ENCODE results near the gene CITED4. TPM values are rescaled to one million over a fixed set of nuclear protein-coding genes. Genes with fewer than 3 reads are reported as not detected.

CITED4 gene
- total RNA-seq, 2 donors from 2014 or later, result 9.0 to 9.5 TPM

DNA sequence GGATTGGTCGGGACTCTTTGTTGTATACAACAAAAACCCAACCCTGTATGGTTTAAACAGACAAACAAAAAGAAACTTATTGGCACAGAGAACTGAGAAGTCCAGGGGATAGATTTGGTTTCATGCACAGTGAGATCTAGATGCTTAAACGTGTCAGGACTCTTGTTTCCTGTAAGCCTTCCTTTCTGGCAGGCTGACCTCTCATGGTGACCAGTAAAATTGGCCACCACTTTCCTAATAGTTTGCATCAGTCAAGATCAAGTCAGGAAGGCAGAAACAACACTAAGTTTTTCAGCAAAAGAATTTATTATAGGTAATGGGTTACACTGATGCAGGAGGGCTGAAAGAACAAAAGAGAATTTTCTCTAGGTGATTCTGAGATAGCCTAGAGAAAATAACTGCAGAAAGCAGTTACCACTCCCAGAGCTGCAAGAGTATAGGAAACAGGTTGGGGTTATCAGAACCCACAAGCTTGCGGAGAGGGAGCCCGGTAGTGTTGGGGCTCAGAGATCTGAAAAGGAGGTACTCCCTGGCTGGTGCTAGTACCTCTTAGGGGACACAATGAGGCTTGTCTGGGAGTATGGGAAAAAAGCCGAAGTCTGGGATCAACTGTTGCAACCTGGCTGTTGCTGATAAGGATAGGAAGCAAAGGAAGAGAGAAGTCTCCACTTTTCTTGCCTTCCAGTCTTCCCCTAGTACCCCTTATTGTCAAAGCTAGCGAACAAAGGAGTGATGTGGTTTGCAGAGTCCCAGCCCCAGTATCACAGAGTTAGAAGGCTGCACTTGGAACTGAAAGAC is 21.4 kb downstream of the CITED4 start:
- no peaks in the 10 kb centered on the region for H3K27me3 ChIP-seq (ENCODE audit: control insufficient read depth, insufficient read depth, low read length, poor library complexity, severe bottlenecking)
- H3K9me3 ChIP-seq (ENCODE audit: control insufficient read depth, low read length), result peaks cover 7% of the 10 kb centered on the region
- TF ChIP-seq, protein P1, sequence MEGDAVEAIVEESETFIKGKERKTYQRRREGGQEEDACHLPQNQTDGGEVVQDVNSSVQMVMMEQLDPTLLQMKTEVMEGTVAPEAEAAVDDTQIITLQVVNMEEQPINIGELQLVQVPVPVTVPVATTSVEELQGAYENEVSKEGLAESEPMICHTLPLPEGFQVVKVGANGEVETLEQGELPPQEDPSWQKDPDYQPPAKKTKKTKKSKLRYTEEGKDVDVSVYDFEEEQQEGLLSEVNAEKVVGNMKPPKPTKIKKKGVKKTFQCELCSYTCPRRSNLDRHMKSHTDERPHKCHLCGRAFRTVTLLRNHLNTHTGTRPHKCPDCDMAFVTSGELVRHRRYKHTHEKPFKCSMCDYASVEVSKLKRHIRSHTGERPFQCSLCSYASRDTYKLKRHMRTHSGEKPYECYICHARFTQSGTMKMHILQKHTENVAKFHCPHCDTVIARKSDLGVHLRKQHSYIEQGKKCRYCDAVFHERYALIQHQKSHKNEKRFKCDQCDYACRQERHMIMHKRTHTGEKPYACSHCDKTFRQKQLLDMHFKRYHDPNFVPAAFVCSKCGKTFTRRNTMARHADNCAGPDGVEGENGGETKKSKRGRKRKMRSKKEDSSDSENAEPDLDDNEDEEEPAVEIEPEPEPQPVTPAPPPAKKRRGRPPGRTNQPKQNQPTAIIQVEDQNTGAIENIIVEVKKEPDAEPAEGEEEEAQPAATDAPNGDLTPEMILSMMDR (conservative IDR thresholded peaks at IDR 0.05), result no peak
- no peak for DNase-seq
- H3K4me1 ChIP-seq (ENCODE audit: control insufficient read depth, insufficient read depth, low read length), result peaks cover 6% of the 10 kb centered on the region
- Mint-ChIP-seq H3K27ac (no peak overlapping the region), H3K4me3 (no peak overlapping the region), H3K4me1 (peaks cover 13% of the 10 kb centered on the region), H3K27me3 (ENCODE audit: insufficient read depth) (peaks cover 5% of the 10 kb centered on the region), H3K36me3 (ENCODE audit: low read depth) (no peaks in the 10 kb centered on the region), H3K9me3 (peaks cover 8% of the 10 kb centered on the region)
- H3K36me3 ChIP-seq (ENCODE audit: control insufficient read depth, insufficient read depth, low read length), result no peaks in the 10 kb centered on the region
- H3K4me3 ChIP-seq (ENCODE audit: low read length), result no peak overlapping the region
- H3K9ac ChIP-seq (ENCODE audit: extremely low read depth, low read length, poor library complexity, severe bottlenecking), result no peak overlapping the region
- no peak overlapping the region for H3K27ac ChIP-seq (ENCODE audit: low read depth, low read length)
- 79 to 82% methylated on average over 4 to 5 of the region's 6 CpGs for WGBS, 2 experiments (ENCODE audit: insufficient coverage in 1 of 2, insufficient read length in 1 of 2)

DNA sequence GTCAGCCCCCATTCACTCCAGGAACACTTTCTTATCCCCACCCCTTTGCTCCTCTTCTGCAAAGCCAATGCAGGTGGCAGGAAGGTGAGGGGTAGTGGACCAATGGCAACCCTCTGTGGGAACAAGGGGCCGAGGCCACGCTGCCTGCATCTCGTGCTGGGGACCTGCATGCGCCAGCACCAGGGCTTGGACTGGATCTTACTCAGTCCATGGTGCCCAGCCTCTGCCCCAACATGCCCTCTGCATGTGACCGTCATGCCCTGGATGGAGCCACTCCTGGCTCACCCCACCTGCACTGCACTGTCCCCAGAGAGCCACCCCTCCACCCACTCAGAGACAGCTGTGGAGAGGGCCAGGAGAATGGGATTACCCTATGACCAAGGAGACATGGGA is 22.2 kb downstream of the CITED4 start:
- DNase-seq, result no peak
- H3K27ac Mint-ChIP-seq, result no peak overlapping the region
- WGBS, 2 experiments (ENCODE audit: insufficient coverage in 1 of 2, insufficient read length in 1 of 2), result 93 to 94% methylated on average over 5 of the region's 5 CpGs
- H3K27ac ChIP-seq (ENCODE audit: low read depth, low read length), result no peak overlapping the region
- peaks cover 5% of the 10 kb centered on the region for H3K27me3 Mint-ChIP-seq (ENCODE audit: insufficient read depth)
- H3K27me3 ChIP-seq (ENCODE audit: control insufficient read depth, insufficient read depth, low read length, poor library complexity, severe bottlenecking), result no peaks in the 10 kb centered on the region
- no peak overlapping the region for H3K4me3 ChIP-seq (ENCODE audit: low read length)
- peaks cover 8% of the 10 kb centered on the region for H3K9me3 Mint-ChIP-seq
- H3K4me1 Mint-ChIP-seq, result peaks cover 13% of the 10 kb centered on the region
- TF ChIP-seq, protein P1 (conservative IDR thresholded peaks at IDR 0.05), result no peak
- H3K9me3 ChIP-seq (ENCODE audit: control insufficient read depth, low read length), result peaks cover 7% of the 10 kb centered on the region
- H3K36me3 Mint-ChIP-seq (ENCODE audit: low read depth), result no peaks in the 10 kb centered on the region
- H3K36me3 ChIP-seq (ENCODE audit: control insufficient read depth, insufficient read depth, low read length), result no peaks in the 10 kb centered on the region
- H3K9ac ChIP-seq (ENCODE audit: extremely low read depth, low read length, poor library complexity, severe bottlenecking), result no peak overlapping the region
- peaks cover 6% of the 10 kb centered on the region for H3K4me1 ChIP-seq (ENCODE audit: control insufficient read depth, insufficient read depth, low read length)
- H3K4me3 Mint-ChIP-seq, result no peak overlapping the region

DNA sequence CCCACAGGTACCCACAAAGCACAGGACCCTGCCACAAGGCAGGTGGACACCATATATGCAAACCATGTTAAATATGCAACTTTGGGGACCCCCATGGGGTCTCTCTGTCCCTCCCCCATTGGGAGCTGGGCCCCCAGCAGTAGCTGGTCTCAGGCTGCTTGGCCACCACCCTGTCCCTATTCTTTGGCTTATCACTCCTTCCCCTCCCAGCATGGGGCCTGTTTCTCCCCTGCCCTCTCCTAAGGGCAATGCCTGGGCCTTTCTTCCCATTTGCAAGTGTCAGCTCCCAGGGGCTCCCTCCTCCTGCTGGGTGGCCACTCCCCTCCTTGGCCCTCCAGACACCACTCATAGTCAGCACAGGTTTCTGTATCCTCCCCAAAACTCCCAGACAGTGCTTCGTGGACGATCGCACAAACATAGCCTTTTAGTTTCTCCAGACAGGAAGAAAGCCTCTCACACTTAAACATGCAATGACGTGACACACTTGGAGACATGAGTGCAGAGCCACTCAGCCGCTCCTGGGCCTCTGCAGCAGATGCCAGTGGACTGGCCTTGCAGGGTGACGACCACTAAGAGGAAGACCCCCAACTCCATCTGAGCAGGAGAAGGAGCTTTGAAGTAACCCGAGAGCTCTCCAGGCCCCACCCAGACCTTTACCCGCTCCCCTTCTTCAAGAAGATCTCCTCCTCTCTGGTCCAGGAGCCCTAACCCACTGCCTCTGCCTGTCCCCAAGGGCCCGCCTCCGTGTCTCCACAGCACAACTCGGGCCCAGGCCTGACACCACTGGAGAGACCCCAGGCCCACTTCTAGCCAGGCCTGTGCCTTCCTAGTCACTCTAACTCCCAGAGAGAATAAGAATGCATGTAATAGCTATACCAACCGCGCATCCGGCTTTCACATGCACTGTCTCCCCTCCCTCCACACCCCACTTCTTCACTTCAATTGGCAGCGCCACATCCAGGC is 22.9 kb downstream of the CITED4 start:
- Histone ChIP-seq H3K9ac (ENCODE audit: extremely low read depth, low read length, poor library complexity, severe bottlenecking) (no peak overlapping the region), H3K27me3 (ENCODE audit: control insufficient read depth, insufficient read depth, low read length, poor library complexity, severe bottlenecking) (no peaks in the 10 kb centered on the region), H3K27ac (ENCODE audit: low read depth, low read length) (no peak overlapping the region), H3K4me3 (ENCODE audit: low read length) (no peak overlapping the region), H3K36me3 (ENCODE audit: control insufficient read depth, insufficient read depth, low read length) (no peaks in the 10 kb centered on the region), H3K9me3 (ENCODE audit: control insufficient read depth, low read length) (peaks cover 7% of the 10 kb centered on the region), H3K4me1 (ENCODE audit: control insufficient read depth, insufficient read depth, low read length) (peaks cover 6% of the 10 kb centered on the region)
- H3K27ac Mint-ChIP-seq, result no peak overlapping the region
- H3K4me3 Mint-ChIP-seq, result no peak overlapping the region
- TF ChIP-seq, protein P1 (conservative IDR thresholded peaks at IDR 0.05), result no peak
- 93 to 96% methylated on average over 9 to 15 of the region's 15 CpGs for WGBS, 2 experiments (ENCODE audit: insufficient coverage in 1 of 2, insufficient read length in 1 of 2)
- no peaks in the 10 kb centered on the region for H3K36me3 Mint-ChIP-seq (ENCODE audit: low read depth)
- peaks cover 8% of the 10 kb centered on the region for H3K9me3 Mint-ChIP-seq
- H3K4me1 Mint-ChIP-seq, result peaks cover 13% of the 10 kb centered on the region
- peaks cover 5% of the 10 kb centered on the region for H3K27me3 Mint-ChIP-seq (ENCODE audit: insufficient read depth)
- peak; percentile 71 for DNase-seq

All from endodermal cell (in vitro differentiated cells).